OCI-LY7 (cell line): ENCODE results near the gene KDSR. TPM values are rescaled to one million over a fixed set of nuclear protein-coding genes. Genes with fewer than 3 reads are reported as not detected.
"Not testable (repeated sequence)": the region's sequence is repeated elsewhere in the genome, so short reads cannot be mapped to it uniquely, and the experiment has no call there.

Experiments used
- BruUV-seq: library from RNA; stranded (reverse); fragments of 400-500 nt; replicated peaks from 2 replicates; lab custom pipeline; 2021; lab: Mats Ljungman, UMichigan
- CTCF ChIA-PET: fragments of 300-600 bp; sonication (Branson Sonifier 250); formaldehyde crosslinking; loops from one replicate; lab custom pipeline; 2022; ENCODE audit warnings: antibody characterized with exemption; ENCODE audit not compliant: unreplicated experiment; lab: Charles Lee
- POLR2A ChIA-PET: fragments of 300-600 bp; sonication (Branson Sonifier 250); formaldehyde crosslinking; loops from one replicate; lab custom pipeline; 2022; ENCODE audit warnings: antibody characterized with exemption; lab: Charles Lee
- DNase-seq: peaks from one replicate; pipeline ENCODE4 v3.0.0-alpha.2; 2015; ENCODE audit warnings: low spot score
- H2AFZ ChIP-seq: fragments of 200-600 bp; sonication (generic), shearing (Covaris generic); 2 replicates; pipeline ENCODE4 v1.6.1; 2014; ENCODE audit warnings: mild to moderate bottlenecking, antibody characterized with exemption, low read length, moderate library complexity
- H3K27ac ChIP-seq: fragments of 200-600 bp; sonication (generic); 2 replicates; pipeline ENCODE4 v1.5.1; 2014; ENCODE audit warnings: mixed run types, low read depth, mild to moderate bottlenecking, moderate library complexity, low read length, inconsistent platforms; ENCODE audit not compliant: poor library complexity, severe bottlenecking
- H3K36me3 ChIP-seq: fragments of 200-600 bp; sonication (generic); 2 replicates; pipeline ENCODE4 v1.6.1; 2014; ENCODE audit warnings: mild to moderate bottlenecking, antibody characterized with exemption, low read length, moderate library complexity, mixed read lengths; ENCODE audit not compliant: insufficient read depth
- H3K4me1 ChIP-seq: fragments of 200-600 bp; sonication (generic); 2 replicates; pipeline ENCODE4 v1.5.1; 2014; ENCODE audit warnings: mild to moderate bottlenecking, low read length; ENCODE audit not compliant: insufficient read depth, poor library complexity, severe bottlenecking
- H3K4me2 ChIP-seq: fragments of 200-600 bp; sonication (generic); 2 replicates; pipeline ENCODE4 v1.6.1; 2014; ENCODE audit warnings: mild to moderate bottlenecking, low read length
- H3K4me3 ChIP-seq: fragments of 200-600 bp; sonication (generic); 2 replicates; pipeline ENCODE4 v1.5.1; 2014; ENCODE audit warnings: mild to moderate bottlenecking, low read depth, low read length; ENCODE audit not compliant: poor library complexity, severe bottlenecking
- H3K79me2 ChIP-seq: fragments of 200-600 bp; sonication (generic); 2 replicates; pipeline ENCODE4 v1.6.1; 2016; ENCODE audit warnings: low read depth, mild to moderate bottlenecking, low read length, moderate library complexity, mixed read lengths; ENCODE audit not compliant: insufficient read depth
- H3K9me2 ChIP-seq: fragments of 200-600 bp; sonication (generic); 2 replicates; pipeline ENCODE4 v1.6.1; 2016; ENCODE audit warnings: mild to moderate bottlenecking, low read length, mixed read lengths; ENCODE audit not compliant: insufficient read depth
- H3K9me3 ChIP-seq: fragments of 200-600 bp; sonication (generic); 2 replicates; pipeline ENCODE4 v1.6.1; 2014; ENCODE audit warnings: mild to moderate bottlenecking, mixed run types, low read length, mixed read lengths
- H4K20me1 ChIP-seq: fragments of 200-600 bp; sonication (generic); 2 replicates; pipeline ENCODE4 v1.6.1; 2014; ENCODE audit warnings: mild to moderate bottlenecking, antibody characterized with exemption, low read length, moderate library complexity, mixed read lengths; ENCODE audit not compliant: insufficient read depth
- CTCF ChIP-seq: fragments of 200-600 bp; sonication (generic); conservative IDR thresholded peaks from 2 replicates; pipeline ENCODE4 v1.5.1; 2014; ENCODE audit warnings: mild to moderate bottlenecking, antibody characterized with exemption, low read length, moderate library complexity, mixed read lengths
- EZH2phosphoT487 ChIP-seq: fragments of 200-600 bp; sonication (generic); IDR thresholded peaks from 2 replicates; pipeline ENCODE4 v1.6.1; 2018; ENCODE audit warnings: low read depth, borderline replicate concordance, mild to moderate bottlenecking, mixed run types, antibody characterized with exemption, low read length, moderate library complexity, mixed read lengths
- intact Hi-C: fragments of 100-400 bp; cut with micrococcal nuclease; formaldehyde crosslinking; loops from one replicate; pipeline ENCODE4 v1.10.0; 2022; ENCODE audit not compliant: unreplicated experiment
- total RNA-seq, 2 experiments: library from RNA; depleted of rRNA in 1 of 2; stranded (reverse); fragments of >200 nt in 1 of 2; shearing (Covaris generic) in 1 of 2; gene quantifications; 2 replicates each; pipeline ENCODE4 v1.2.3, GENCODE V29; 2014 to 2022

Gene KDSR
- total RNA-seq, 2 experiments from 2014 or later: 6.5 to 13.4 TPM

GRCh38 chr18:63366213-63367052 is 573 bp downstream of the KDSR start:
- Histone ChIP-seq H3K4me2 (peak overlapping the region; percentile 99), H3K4me3 (peak overlapping the region; percentile 85), H3K4me1 (no peaks in the 10 kb centered on the region), H2AFZ (peak overlapping the region; percentile 76), H3K9me2 (no peaks in the 10 kb centered on the region), H3K27ac (no peak overlapping the region), H4K20me1 (no peaks in the 10 kb centered on the region), H3K36me3 (peaks cover 9% of the 10 kb centered on the region), H3K79me2 (no peaks in the 10 kb centered on the region), H3K9me3 (no peaks in the 10 kb centered on the region)
- TF ChIP-seq EZH2phosphoT487: no peak
- TF ChIP-seq CTCF: no peak
- CTCF ChIA-PET: no interaction called here
- POLR2A ChIA-PET: interaction anchor here (0.6 to 1.3 kb wide), 3 partner anchors 38 to 455 kb away, joined by 3 to 5 read pairs (median 3); no protein-coding TSS in a partner anchor
- intact Hi-C loops: loop anchor here (2.0 kb wide), 1 partner anchor 56 kb away; the partner anchor contains the start of gene VPS4B
- BruUV-seq: no TSS peak
- DNase-seq: peak; percentile 22

GRCh38 chr18:63365876-63366212 is 1.2 kb downstream of the KDSR start:
- H3K4me2 ChIP-seq: peak overlapping the region; percentile 99
- peak overlapping the region; percentile 76; the same call in 1 of the 2 replicates for H2AFZ ChIP-seq
- H3K27ac ChIP-seq: no peak overlapping the region
- H4K20me1 ChIP-seq: no peaks in the 10 kb centered on the region
- TF ChIP-seq EZH2phosphoT487 (no peak), CTCF (no peak)
- H3K9me2 ChIP-seq: no peaks in the 10 kb centered on the region
- no peaks in the 10 kb centered on the region for H3K9me3 ChIP-seq
- no TSS peak for BruUV-seq
- no peaks in the 10 kb centered on the region for H3K79me2 ChIP-seq
- H3K36me3 ChIP-seq: peaks cover 9% of the 10 kb centered on the region
- peak; percentile 8 for DNase-seq
- peak overlapping the region; percentile 85 for H3K4me3 ChIP-seq
- intact Hi-C loops: loop anchor here (2.0 kb wide), 1 partner anchor 57 kb away; the partner anchor contains the start of gene VPS4B
- H3K4me1 ChIP-seq: no peaks in the 10 kb centered on the region
- CTCF ChIA-PET: no interaction called here
- POLR2A ChIA-PET: interaction anchor here (0.6 to 1.3 kb wide), 4 partner anchors 39 to 844 kb away, joined by 3 to 5 read pairs (median 3); no protein-coding TSS in a partner anchor

DNA sequence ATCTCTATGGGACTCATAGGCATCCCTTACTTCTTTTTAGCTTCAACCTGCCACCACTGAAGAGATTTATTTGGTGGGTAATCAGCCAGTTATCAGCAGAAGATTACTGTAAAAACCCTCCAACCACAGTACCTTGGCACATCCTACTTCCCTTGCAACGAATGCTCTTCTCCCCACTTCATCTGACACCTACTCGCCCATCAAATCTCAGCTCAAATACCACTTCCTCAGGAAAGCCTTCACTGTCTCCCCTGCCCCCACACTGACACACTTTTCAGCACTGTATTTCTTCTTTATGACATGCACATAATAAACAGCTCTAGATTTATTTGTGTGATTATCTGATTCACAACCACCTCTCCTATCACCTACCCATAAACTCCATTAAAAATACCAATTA is 3.1 kb downstream of the KDSR start:
- no peak overlapping the region for H3K4me2 ChIP-seq
- no peaks in the 10 kb centered on the region for H3K9me2 ChIP-seq
- BruUV-seq: no TSS peak
- H3K4me1 ChIP-seq: no peaks in the 10 kb centered on the region
- no peaks in the 10 kb centered on the region for H4K20me1 ChIP-seq
- ChIA-PET POLR2A (interaction anchor here (0.6 kb wide), 1 partner anchor 40 kb away, joined by 3 read pairs; no protein-coding TSS in a partner anchor), CTCF (no interaction called here)
- H2AFZ ChIP-seq: no peak overlapping the region
- H3K36me3 ChIP-seq: peaks cover 17% of the 10 kb centered on the region
- no peak overlapping the region for H3K4me3 ChIP-seq
- no peaks in the 10 kb centered on the region for H3K79me2 ChIP-seq
- TF ChIP-seq CTCF: no peak
- no peak for TF ChIP-seq EZH2phosphoT487
- intact Hi-C loops: no loop called here
- DNase-seq: no peak
- no peaks in the 10 kb centered on the region for H3K9me3 ChIP-seq
- no peak overlapping the region for H3K27ac ChIP-seq

DNA sequence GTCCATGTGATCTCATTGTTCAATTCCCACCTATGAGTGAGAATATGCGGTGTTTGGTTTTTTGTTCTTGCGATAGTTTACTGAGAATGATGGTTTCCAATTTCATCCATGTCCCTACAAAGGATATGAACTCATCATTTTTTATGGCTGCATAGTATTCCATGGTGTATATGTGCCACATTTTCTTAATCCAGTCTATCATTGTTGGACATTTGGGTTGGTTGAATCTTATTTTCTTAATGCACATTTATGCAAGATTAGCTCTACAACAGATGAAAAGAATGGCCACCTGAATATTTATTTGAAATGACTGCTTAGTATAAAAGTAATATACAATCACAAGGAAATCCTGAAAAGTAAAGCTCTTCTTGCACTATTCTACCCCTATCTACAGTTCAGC is 3.6 kb downstream of the KDSR start:
- H3K4me2 ChIP-seq, H3K27ac ChIP-seq, H3K4me3 ChIP-seq, H4K20me1 ChIP-seq, H2AFZ ChIP-seq, H3K4me1 ChIP-seq, H3K79me2 ChIP-seq, CTCF ChIA-PET, BruUV-seq, H3K9me3 ChIP-seq, intact Hi-C loops, DNase-seq, H3K9me2 ChIP-seq: not testable (repeated sequence)
- peaks cover 17% of the 10 kb centered on the region for H3K36me3 ChIP-seq
- POLR2A ChIA-PET: interaction anchor here (0.6 kb wide), 1 partner anchor 40 kb away, joined by 3 read pairs; no protein-coding TSS in a partner anchor
